HT1080 (cell line): ENCODE measurements around the gene ANO1. TPM values are rescaled to one million over a fixed set of nuclear protein-coding genes. Genes with fewer than 3 reads are reported as not detected.

Experiments used
- DNase-seq: peaks from one replicate; pipeline ENCODE4 v3.0.0-alpha.2; 2015; ENCODE audit warnings: low read depth
- total RNA-seq: library from RNA; depleted of rRNA; stranded (reverse); fragments of >200 nt; shearing (Covaris generic); gene quantifications from 2 replicates; pipeline ENCODE4 v1.2.3, GENCODE V29; 2014

ANO1 gene
- total RNA-seq, 1 experiment from 2014 or later, result 0.26 TPM

DNA sequence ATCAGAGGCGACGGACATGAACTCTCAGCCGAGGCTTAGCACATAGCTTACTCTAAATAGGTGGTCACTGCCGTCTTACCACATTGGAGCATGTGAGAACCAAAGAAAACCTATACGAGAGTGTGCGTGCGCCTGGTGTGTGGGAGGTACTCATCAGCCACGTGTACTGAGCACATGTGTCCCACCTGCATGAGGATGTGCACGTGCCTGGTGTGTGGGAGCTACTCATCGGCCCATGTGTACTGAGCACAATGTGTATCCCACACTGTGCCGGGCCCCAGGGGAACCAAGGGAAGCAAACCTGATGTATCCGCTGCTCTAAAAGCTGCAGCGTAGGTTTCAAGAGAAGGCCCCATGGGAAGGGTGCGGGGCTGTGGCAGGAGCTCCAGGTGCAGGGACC lies 56.4 kb downstream of the ANO1 start:
- no peak for DNase-seq

DNA sequence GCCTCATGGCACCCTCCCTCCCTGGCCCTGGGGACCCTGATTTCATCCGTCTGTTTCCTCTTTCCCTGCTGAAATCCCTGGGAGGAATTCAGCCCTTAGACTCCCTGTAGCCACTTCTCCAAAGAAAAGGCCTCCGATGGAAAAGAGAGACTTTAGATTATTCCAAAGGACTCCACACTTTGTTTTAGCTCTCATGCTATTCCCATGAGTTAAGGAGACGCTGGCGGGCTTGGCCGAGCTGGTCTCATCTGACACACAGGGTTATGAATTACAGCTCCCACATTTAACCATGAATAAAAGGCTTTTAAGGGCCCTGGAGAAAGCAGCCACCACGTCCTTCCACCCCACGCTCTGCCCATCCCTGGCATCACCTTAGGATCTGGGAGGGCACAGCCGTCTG lies 57.0 kb downstream of the ANO1 start:
- DNase-seq, result no peak

DNA sequence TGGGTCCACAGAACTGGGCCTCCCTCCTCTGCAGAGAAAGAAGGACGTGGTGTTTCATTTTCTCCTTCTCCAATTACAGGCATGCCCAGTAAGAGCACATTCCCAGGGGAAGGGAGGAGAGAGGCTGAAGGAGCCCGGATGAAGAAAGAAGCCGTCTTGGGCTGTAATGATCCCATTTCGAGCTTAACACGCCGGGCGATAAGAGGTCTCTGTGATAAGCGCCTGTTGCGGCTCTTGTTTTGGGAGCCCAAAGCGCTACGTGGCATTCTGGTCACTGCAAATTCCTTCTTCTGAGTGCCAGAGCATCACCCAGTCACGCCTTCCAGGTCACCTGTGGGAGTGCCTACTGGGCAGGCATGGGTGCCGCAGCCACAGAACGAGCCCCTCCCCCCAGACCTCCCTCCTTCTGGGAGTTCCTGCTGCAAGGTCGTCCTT lies 57.5 kb downstream of the ANO1 start:
- no peak for DNase-seq

DNA sequence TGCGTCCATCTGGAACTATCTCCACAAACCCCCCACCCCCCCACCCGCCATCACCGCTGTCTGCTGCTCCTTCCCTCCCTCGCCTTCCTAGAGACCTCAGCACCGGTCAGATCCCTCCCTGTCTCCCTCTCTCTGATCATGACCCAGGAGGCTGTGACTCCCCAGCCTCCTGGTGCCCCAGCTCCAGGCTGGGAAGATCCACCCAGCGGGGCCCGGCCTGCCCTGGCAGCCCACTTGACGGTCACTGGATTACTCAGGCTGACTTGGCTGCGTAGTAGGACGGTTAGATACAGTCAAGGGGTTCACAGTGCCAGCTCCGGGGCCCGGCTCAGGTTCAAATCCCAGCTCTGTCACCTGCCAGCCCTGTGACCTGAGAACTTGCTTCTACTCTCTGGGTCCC lies 59.3 kb downstream of the ANO1 start:
- no peak for DNase-seq

DNA sequence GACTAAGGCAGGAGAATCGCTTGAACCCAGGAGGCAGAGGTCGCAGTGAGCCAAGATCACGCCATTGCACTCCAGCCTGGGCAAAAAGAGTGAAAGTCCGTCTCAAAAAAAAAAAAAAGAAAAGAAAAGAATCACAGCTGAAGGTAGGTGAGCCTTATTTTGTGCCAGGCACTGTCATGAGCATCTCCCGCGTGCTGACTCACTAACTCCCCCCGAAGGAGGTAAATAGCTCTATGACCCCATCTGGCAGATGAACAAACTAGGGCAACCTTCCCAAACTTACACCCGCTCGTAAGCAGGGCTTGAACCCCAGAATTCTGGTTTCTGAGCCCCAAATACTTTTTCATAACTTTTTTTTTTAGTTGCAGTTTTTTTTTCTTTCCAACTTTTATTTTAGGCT lies 60.3 kb downstream of the ANO1 start:
- no peak for DNase-seq

DNA sequence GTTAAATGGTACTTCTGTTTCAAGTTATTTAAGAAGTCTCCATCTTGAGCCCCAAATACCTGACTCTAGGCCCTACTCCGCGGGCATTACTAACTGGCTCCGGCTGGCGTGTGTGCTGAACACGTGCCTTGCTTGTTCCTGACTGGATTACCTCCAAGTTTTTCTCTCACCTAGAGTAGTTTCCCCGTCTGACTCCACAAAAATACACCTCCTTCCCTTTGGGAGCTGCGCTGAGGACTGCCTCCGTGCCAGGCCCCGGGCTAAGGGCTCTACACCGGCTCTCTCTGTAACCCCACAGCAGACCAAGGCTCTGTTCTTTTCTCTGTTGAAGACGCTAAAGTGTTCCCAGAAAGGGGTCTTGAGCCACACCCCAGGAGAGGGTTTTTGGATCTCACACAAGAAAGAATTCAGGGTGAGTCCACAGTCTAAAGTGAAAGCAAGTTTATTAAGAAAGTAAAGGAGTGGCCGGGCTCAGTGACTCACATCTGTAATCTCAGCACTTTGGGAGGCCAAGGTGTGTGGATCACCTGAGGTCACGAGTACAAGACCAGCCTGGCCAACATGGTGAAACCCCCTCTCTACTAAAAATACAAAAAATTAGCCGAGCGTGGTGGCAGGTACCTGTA lies 61.8 kb downstream of the ANO1 start:
- DNase-seq, result no peak

DNA sequence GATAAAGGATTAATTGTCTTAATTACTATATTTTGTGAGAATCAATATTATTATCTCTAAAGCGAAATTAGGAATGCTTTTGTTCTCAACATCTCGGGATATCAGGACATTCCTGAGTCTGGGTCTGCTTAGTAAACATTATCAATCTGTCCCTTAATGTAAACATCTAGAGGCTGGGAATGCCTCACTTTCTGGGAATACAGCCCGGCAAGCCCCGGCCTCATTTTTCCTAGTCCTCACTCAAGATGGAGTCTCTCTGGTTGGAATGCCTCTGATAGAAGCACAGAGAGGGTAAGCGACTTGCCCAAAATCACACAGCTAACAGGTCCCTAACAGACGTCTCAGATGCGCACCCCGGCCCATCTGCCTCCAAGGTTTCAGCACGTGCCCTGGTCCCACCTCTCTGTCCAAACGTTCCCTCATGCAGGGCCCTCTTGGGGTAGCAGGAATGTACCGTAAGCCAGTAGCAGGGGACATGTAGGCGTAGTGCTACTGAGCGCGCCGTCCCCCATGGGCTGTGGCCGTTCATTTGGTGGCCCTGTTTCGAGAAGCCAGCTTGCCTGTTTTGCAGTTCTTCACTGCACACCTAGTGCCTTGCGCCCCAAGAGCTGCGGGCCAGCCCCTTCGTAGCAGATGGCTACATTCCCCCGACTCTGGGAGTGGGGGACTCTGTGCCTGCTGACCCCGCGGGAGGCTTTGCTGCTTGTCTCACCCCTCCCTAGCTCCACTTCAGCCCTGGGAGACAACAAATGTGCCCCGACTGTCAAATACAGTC lies 62.8 kb downstream of the ANO1 start:
- no peak for DNase-seq

DNA sequence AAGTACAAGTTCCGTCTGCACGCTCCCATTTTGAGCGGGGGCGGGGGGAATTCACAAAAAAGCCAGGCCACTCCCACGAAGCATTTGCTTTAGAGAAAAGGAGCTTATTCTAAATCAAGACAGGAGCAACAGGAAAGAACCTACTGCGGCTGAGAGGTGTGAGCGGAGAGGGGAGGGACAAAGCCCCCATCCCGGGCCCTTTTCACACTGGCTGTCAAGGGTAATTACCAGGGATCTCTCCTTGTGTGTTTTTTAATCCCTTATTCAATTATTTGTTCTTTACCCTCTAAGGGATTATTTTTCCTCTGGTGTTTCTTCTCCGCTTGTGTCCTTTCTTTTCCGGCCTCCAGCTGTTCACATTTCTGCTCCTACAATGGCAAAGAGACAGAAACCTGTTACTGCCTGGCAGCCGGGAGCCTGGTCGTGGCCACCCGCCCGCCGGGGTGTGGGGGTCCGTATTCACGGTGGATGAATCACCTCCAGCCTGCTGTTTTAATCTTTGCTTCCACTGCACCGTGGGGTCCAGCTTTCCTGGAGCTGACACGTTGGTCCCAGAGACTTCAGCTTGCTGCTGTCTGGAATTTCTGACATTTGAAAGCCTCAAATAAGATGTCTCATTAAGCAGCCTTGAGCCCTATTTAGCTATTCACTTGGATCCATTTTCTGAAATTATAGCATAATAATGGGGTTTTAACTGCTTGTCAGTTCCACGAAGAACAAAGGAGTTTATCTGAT lies 63.5 kb downstream of the ANO1 start:
- no peak for DNase-seq

DNA sequence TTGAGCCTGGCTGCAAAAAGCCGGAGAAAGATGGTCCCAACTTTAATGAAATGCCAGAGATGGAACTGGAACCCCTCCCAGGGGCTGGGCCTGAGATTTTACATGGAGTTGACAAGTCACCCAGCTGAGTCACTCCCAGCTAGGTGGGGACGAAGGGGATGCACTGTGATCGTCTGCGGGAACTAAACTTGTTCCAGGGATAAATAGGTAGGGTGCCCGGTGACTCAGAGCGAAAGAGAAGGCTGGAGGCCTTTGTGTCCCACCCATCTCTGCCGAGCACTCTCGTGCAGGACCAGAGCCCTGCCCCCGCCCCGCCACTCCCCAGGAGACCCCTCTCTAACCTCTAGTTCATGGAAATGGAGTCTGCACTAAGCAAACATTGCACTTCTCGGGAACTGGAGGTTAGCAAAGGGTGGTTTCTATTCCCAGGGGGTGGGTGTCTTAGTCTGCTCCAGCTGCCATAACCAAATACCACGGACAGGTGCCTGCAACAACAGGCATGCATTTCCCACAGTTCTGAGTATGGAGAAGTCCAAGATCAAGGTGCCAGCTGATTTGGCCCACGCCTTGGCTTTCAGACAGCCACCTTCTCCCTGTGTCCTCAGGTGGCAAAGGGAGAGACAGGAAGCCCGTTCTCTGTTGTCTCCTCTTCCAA lies 64.2 kb downstream of the ANO1 start:
- peak; percentile 34 for DNase-seq

DNA sequence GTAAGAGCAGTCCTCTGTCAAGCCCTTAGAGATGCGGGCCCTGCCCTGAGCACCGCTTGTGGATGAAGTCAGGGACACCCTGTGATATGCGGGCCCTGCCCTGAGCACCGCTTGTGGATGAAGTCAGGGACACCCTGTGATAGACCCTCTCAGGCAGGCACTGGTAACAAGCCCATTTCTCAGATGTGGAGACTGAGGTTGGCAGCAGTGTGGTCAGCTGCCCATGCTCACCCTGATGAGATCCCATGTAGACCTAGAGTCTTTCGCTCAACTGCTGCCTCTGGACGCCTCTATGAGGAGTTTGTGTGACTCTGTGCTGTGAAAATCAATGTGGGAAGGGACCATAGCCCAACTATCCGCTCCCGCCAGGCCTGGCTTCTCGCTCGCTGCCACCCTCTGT lies 66.1 kb downstream of the ANO1 start:
- DNase-seq, result no peak

DNA sequence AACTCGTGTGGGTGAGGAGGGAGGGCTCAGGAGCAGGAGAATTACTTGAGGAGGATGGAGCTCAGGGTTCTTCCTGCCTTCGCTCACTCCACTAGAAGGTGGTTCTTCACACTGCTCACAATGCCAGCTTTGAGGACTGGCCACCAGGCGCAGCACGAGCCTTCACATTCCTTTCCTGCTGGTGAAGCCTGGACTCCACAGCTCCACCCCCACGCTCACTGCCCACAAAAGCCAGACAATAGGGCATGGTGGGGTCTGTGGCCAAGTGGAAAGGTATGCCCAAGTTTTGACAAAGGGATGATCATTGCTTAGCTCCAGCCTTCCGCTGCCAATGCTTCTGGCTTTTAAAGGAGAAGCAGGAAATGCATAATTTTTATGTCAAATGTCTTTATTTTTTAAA lies 67.0 kb downstream of the ANO1 start:
- DNase-seq, result peak; percentile 40

DNA sequence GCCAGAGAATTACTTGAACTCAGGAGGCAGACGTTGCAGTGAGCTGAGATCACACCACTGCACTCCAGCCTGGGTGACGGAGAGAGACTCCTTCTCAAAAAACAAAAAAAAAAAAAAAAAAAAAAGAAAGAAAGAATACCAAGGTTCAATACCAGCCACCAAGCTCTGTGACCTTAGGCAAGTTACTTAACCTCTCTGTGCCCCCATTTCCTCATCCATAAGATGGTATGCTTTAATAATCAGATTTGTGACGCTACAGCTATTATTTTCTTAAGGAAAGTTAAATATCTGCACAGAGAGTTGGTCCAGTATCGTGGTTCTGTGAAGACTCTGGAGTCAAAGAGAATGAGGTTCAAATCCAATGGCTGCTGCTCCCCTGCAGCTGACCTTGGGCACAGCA lies 67.7 kb downstream of the ANO1 start:
- DNase-seq, result no peak

DNA sequence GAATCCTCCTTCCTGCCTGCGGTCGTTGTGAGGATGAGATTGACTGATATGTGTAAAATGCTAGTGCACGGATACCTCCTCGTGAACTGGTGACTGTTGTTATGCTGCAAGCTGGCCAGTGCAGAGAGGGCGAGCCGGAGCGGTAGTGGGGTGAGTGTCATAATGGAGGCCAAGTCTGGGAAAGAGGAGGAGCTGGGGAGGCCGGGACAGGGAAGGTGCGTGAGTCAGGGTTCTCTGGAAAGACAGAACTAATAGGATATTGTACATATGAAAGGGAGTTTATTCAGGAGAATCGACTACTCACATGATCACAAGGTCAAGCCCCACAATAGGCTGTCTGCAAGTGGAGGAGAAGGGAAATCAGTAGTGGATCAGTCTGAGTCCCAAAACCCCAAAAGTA lies 68.2 kb downstream of the ANO1 start:
- peak; percentile 28 for DNase-seq

DNA sequence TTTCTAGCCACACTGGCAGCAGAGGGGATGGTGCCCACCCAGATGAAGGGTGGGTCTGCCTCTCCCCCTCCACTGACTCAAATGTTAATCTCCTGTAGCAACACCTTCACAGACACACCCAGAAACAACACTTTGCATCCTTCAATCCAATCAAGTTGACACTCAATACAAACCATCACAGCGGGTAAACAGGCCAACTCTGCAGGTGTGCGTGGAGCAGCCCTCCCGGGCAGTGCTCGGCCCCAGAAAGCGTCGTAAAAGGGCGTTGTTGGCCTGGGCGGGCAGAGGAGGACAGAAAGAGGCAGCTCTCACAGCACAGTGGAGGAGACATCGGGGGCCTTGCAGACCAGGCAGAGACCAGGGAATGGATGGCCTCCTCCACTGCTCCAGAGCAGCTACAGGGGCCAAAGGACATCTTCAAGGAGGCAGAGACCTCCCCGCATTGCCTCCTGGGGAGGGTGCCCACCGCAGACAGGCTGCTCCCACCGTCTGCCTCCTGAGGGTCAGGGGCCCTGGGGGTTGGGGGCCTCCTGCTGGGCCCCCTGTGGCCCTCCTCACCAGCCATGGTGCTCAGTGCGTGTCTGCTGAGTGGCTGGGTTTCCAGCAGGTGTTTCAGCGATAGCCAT lies 68.9 kb downstream of the ANO1 start:
- DNase-seq, result no peak

DNA sequence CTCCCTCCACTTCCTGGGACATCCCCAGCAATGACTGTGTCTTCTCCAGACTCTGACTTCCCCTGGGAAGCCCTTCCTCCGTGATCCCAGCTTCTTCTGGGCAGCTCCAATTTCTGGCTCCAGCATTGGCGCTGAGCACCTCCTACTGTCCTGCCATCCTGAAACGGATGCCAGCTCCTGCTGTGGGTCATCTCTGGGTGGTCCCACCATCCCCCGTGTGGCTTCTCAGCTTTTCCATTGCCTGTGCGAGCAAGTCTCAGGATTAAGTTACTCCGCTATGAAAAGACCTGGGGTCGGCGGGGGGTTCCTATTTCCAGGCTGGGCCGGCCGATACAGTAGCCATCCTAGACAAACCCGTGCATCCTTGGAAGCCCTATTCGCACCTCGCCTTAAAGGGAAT lies 69.6 kb downstream of the ANO1 start:
- no peak for DNase-seq

DNA sequence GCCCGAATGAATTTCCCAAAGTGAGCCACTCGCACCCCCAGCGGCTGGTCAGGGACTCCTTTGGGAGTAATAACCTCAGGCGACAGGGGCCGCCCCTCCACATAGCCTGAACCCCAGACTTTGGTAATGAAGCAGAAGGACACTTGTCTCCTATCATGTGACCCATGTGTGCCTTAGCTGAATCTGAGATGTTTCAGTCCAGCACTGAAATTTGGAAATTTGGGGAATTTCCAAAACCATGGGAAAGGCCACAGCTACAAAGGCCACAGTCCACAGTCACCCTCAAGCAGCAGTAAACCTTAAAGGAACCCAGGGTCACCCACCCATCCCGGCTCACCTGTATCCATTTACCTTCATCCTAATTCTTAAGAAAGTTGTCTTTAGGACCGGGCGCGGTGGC lies 73.6 kb downstream of the ANO1 start:
- no peak for DNase-seq

DNA sequence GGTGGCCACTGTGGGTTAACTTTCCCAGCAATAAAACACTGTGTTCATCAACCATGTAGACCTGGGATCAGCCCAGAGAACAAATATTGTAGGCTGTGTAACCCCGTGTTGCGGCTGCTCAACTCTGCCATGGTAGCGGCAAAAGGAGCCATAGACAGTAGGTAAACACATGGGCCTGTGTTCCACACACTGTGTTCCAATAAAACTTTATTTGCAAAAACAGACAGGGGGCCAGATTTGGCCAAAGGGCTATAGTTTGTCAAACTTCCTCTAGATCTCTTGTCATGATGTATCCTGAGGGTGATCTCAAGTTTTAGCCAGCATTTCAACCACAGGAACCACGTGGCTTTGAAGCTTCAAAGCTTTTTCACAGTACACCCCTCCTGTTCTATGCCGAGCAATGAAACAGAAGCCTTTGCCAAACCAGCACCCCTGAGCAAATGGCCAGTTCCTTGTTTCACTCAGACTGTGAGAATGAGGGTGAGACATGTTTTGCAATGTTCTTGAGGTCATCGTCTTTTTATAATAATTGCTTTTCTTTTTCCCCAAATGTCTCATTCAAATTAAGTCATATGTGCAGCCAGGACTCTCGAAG lies 75.1 kb downstream of the ANO1 start:
- DNase-seq, result no peak

DNA sequence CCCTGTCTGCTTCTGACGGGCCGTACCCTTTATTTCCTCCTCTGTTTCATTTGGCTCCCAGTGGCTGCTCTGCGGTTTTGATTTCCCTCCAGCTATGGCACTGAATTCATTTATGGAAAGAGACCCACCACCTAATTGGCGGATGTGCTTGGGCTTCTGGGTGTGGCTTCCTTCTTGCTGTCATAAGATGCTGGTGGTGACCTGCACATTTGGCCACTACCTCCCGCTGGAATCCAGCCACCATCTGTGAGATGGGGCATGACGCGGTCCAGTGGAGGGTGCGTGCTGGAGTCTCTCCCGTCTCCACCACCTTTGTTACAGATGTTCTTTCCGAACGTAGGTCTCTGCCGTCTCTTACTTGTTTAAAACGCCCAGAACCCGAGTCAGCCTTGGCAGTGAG lies 77.3 kb downstream of the ANO1 start:
- DNase-seq, result no peak

DNA sequence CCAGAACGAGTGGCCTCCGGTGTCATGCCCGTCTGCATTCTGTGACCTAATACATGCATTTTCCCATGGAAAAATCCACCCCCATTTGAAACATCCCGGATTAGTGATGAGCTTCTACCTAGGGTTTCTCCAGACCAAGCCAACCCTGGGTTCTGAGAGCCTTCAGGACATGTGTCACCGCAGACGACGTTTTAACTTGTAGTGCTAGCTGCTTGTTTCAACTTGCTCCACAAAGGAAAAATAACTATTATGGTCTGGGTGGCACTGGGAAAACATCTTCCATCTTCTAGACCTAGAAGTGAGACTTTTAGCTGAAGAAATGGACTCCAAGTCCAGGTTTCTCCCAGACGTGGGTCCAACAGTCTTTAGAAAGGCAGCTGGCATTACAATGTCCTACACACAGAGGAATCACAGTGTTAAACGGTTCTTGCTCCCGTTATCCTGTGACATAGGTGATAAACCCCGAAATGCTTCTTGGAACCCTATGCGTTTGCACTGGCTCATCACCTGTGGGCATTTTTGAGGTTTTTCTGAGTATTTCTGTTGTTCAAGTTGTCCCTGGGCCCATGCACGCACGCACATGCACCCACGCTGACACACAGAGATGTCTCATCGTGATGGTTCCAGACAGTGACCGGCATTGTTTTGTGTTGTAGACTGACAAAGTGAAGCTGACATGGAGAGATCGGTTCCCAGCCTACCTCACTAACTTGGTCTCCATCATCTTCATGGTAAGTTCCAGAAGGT lies 78.3 kb downstream of the ANO1 start:
- no peak for DNase-seq

DNA sequence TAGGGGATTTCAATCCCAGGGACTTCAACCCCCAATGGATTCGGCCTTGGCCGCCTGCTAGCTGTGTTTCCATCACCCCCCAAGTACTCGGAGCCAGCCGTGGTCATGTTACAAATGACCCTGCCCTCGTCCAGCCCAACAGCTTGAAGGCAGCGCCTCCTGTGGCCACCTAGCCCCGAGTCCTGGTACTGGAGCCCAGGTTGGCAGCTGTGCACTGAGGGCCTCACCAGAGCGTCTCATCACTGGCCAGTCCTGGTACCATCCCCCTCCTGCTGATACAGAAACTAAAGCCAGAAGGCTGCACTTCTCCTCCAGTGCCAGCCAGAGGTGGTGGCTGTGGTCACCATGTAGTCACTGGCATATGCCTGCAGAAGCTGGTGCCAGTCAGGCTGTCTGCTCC lies 80.1 kb downstream of the ANO1 start:
- no peak for DNase-seq
